NCI-H2171 (cell line): ENCODE data around the gene PAM.

Experiments used
- DNase-seq: peaks from one replicate; lab custom pipeline; 2025; lab: John Stamatoyannopoulos, UW

PAM gene

GRCh38 chr5:102863058-102863457, 108.0 kb downstream of the PAM start:
- no peak for DNase-seq

DNA sequence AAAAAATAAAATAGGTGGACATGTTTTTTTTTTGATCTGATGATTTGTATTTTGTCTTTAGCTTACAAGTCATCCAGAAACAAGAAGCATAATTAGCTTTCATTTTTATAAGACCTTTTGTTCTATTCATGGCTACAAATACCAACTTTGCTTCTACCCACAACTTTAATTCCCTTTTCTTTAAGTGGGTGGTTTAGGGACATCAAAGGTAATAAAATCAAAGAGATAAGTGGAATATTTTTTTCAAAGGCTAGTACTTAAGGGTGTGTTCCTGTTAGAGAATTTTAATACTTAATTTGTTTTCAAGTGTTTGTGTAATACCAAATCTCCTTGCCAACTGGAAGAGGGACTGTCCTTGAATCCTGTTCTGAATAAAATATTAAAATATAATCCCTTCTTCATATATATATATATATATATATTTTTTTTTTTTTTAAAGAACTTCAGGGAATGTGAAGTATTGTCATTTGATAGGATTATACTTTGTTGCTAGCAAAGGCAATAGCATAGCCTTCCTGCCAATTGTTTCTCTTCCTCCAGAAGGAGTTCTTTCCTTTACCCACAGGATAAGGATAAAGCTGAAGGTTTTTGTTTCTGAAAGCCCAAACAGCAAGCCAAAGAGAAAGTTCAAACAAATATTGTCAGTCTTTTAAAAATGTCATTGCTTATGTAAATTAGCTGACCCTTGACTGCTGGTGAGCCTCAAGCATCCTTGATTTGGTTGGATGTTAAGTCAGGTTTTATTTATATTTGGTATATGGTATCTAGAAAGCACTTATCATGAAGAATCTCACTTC, 108.9 kb downstream of the PAM start:
- DNase-seq = no peak

DNA sequence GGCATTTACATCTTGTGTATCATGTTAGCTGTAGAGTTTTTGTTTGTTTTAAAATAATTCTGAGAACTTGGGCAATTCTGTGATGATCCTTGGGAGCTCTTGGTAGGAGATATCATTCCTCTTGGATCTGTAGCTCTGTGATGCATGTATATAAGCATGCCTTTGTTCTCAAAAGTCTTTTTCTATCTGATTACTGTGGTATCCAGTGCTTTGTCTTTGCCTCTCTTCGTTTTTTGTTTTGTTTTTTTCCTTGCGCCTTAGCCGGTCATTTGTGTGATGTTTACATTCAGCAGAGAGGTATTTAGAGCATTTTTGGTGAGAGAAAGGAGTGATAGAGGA, 110.0 kb downstream of the PAM start:
- no peak for DNase-seq

DNA sequence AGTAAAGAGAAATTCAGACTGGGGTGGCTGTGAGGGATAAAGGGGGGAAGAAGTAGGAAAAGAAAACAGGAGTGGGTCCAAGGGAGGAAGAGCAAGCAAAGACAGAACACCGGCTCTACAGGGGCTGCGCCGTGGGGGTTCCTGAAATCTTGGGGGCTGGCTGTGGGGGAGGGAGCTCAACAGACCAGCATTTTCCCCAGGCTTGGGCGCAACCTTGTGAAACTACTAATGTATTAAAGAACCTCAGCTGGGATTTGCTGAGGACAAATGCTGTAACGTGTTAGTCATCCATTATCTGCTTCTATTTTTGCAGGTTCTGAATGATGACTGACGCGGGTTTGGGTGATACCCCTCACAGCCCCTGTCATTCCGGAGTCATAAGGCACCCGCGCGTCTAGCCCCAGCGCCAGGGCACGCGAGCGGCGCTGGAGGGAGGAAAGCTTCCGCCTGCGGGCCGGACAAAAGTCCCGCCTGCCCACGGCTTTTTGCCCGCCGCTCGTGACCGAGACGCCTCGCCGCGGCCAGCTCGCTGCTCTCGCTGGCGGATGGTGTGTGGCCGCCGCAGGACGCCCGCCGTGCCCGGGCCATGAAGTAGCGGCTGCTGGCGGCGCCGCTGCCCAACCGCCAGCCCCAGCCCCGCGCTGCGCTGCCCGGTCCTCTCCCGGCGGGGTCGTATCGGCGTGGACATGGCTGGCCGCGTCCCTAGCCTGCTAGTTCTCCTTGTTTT, 110.6 kb downstream of the PAM start:
- no peak for DNase-seq

GRCh38 chr5:102866237-102866600, 111.1 kb downstream of the PAM start:
- no peak for DNase-seq

GRCh38 chr5:102867992-102868662, 113.0 kb downstream of the PAM start:
- DNase-seq = no peak

GRCh38 chr5:102869230-102869629, 114.1 kb downstream of the PAM start:
- DNase-seq = no peak

- no peak for DNase-seq
Measured at GRCh38 chr5:102873379-102873932, 118.4 kb downstream of the PAM start.

- no peak for DNase-seq
Measured at GRCh38 chr5:102874054-102874453, 118.9 kb downstream of the PAM start.

- DNase-seq = no peak
Measured at GRCh38 chr5:102875721-102876123, 120.6 kb downstream of the PAM start.

- DNase-seq = no peak
Measured at GRCh38 chr5:102876610-102877009, 121.5 kb downstream of the PAM start.

- no peak for DNase-seq
Measured at GRCh38 chr5:102879741-102880140, 124.6 kb downstream of the PAM start.

- DNase-seq = no peak
Measured at GRCh38 chr5:102886586-102886985, 131.5 kb downstream of the PAM start.

DNA sequence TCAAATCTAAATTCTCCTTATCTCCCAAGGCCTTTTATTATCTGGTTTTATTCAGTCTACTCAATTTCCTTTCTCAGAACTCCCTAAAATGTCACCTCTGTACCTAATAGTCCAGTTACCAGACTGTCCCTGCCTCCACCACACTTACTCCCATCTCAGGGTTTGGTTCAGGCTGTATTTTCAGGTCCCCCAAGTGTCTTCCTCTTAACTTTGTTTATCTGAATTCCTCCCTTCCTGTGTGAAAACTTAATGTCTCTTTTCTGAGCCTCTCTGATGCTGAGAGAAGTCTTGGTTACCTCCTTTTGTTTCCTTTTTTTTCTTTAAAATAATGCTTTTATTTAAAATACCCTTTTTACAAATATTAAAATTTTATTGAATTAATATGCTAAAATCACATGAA, 133.4 kb downstream of the PAM start:
- DNase-seq = no peak

DNA sequence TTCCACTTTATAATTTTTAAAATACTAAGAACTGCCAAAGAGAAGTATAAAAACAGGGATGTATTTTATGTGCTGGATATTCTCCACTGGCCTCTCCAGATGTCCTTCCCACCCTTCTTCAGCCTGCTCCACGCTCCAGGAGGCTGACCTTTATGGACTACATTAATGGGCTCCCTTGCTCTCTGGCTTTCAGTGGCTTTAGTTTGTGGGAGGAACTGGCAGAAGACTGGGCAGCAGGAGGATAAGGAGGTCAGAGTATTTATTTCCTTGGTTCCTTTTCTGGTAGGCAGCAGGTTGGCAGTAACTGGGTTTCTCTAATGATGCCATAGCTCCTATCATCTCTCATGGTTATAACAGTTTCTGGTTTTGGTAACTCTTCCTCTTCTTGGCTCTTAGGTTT, 133.9 kb downstream of the PAM start:
- DNase-seq = no peak

DNA sequence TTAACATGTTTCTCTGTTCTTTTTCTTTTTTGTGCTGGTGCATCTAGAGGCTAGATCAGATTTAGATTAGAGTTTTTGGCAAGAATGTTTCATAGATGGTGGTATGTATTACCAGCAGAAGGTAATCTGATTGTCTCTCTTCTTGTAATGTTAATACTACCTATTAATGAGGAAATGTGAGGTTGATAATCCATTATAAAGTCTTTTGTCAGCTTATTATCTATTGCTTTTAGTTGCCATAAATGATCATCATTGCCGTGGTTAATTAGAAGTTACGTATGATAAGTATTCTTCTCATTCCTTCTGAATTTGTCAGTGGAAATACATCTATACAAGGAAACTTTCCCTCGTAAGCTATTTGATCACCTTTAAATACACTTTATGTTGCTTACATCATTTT, 135.0 kb downstream of the PAM start:
- DNase-seq = no peak

- DNase-seq = no peak
Measured at GRCh38 chr5:102891175-102891574, 136.1 kb downstream of the PAM start.

DNA sequence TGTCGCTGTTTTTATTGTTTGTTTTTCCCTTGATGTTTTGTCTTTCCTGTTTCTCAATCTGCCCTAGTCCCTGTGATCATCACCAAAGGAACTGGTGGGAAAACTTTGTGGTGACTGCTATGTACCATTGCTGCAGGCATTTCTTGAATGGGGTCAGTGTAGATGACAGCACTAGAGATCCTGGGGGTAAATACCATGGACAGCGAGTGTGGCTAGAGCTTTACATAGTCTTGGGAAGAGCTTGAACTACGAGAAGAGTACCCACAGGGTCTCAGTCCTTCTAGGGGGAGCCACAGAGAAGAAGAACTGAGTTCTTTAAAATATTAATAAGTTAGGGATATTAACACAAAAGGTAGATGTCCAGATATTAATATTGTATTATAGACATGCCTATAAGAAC, 138.8 kb downstream of the PAM start:
- DNase-seq = no peak

DNA sequence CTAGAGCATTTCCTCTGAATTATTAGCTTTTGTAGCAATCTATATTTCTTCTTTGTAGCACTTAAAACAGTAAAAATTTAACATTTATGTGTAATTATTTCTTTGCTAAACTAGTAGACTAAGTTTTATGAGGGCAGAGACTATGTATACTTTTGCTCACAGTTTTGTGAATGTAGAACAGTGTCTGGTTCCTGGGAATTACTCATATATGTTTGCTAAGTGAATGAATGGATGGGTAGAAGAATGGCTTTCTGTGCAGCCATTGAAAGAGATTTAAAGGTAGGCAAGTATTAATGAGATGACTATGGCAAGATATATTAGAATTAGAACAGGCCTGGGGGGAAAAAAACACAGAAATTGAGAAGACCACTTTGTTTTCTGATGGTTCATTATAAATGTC, 140.1 kb downstream of the PAM start:
- no peak for DNase-seq

DNA sequence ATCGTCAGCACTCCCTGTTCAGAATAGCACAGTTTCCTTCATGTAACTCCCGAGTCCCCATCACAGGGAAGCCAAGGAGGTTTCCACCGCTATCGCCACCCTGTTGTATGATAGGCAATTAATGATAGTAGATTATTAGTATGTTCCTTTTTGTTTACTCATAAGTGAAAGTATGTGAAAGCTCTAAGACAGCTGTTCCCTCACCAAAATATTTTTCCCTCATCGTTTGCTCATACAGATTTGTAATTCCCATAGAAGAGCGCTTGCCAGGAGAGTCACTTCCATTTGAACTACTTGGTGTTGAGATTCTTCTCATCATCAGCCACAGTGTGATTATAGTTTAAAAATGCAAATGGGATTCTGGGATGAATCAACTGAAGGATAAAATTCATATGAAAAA, 140.9 kb downstream of the PAM start:
- DNase-seq = no peak

DNA sequence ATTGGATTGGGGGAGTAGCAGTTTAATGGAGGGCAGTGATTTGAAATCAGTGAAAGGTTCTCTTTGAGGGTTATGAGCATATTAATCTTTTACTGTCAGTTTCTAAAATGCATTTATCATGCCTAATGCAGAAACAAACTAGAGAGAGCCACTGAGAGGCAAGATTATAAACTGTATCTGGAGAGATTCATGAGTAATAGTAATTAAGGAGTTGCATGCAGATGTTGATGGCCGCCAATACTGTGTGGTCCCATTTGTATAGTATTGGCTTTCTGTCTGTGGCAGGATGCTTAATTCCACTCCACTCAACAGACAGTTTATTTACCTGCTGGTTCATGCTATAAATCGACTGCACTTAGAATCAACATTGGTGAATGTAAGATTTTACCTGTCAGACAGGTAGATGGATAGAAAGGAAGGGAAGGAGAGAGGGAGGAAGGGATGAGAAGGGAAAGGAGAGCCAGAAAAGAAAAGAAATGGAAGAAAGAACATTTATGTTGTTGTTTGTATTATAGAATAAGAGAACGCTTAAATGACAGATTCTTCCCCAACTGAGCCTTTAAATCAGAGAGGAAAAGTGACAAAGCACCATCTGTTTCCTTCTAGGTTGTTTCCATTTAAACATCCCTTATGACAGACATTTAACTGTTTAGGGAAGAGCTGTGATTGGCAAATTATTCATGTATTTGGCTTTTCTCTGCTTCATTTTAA, 146.5 kb downstream of the PAM start:
- no peak for DNase-seq

DNA sequence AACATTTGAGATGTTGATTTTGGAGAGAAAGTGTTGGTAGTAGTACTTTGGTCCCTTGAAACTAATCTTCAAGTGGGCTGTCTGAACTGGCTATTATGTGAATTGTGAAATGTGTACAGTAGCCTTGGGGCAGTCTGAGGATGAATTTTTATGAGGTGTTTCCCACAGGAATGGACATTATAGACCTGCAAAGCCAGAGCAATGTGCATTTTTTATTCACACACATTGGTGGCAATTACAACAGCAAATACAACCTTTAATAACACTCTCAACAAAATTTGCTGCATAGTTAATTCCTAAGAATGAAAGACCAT, 147.0 kb downstream of the PAM start:
- DNase-seq = no peak

DNA sequence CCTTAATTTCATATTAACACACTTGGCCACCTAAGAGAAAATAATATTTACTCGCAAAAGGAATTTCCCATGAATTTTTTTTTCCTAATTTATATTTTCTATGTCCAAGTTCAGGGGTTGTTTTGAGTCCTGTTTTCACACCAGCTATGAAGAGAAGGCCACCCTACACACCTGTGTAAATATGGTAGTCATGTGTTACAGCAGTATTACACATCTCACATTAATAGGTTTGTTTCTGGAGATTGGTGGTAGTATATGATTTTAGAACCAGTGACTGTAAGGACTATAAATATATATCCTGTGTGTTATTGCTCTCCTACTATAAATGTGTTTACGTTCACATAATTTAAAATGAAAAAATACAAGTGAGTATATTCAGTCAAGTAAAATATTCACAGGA, 147.5 kb downstream of the PAM start:
- DNase-seq = no peak
